Activated CD4-positive, alpha-beta memory T cell treated with anti-CD3 and anti-CD28 coated beads, Interleukin-2, amount 10 ng/mL, durations not matched to agents 7 days and 5 days (primary cell): ENCODE measurements around the gene GPC5. TPM values are rescaled to one million over a fixed set of nuclear protein-coding genes. Genes with fewer than 3 reads are reported as not detected.

ENCODE experiments used
- CTCF ChIA-PET: fragments of 350-600 bp; sonication (Branson Sonifier 250); formaldehyde crosslinking; loops from one replicate; lab custom pipeline; 2021; ENCODE audit warnings: antibody characterized with exemption, inconsistent platforms; lab: Charles Lee
- POLR2A ChIA-PET: fragments of 350-600 bp; sonication (Branson Sonifier 250); formaldehyde crosslinking; loops from one replicate; lab custom pipeline; 2021; ENCODE audit warnings: antibody characterized with exemption; lab: Charles Lee
- DNase-seq: peaks from one replicate; pipeline ENCODE4 v3.0.0-alpha.2; 2020
- H3K27ac Mint-ChIP-seq: one replicate; pipeline ENCODE4 v1.8.0; 2021; ENCODE audit warnings: mild to moderate bottlenecking, mixed read lengths
- H3K27me3 Mint-ChIP-seq: one replicate; pipeline ENCODE4 v1.8.0; 2021; ENCODE audit warnings: mixed read lengths
- H3K36me3 Mint-ChIP-seq: one replicate; pipeline ENCODE4 v1.8.0; 2021; ENCODE audit warnings: low read depth, mixed read lengths
- H3K4me1 Mint-ChIP-seq: one replicate; pipeline ENCODE4 v1.8.0; 2021; ENCODE audit warnings: mixed read lengths
- H3K4me3 Mint-ChIP-seq: one replicate; pipeline ENCODE4 v1.8.0; 2021; ENCODE audit warnings: mild to moderate bottlenecking, mixed read lengths
- H3K9me3 Mint-ChIP-seq: one replicate; pipeline ENCODE4 v1.8.0; 2021; ENCODE audit warnings: mixed read lengths
- total RNA-seq, 2 experiments: library from RNA; stranded (reverse); gene quantifications; one replicate each; pipeline ENCODE4 v1.2.3, GENCODE V29; 2021

Gene GPC5
- total RNA-seq, 2 experiments from 2014 or later: not detected

DNA sequence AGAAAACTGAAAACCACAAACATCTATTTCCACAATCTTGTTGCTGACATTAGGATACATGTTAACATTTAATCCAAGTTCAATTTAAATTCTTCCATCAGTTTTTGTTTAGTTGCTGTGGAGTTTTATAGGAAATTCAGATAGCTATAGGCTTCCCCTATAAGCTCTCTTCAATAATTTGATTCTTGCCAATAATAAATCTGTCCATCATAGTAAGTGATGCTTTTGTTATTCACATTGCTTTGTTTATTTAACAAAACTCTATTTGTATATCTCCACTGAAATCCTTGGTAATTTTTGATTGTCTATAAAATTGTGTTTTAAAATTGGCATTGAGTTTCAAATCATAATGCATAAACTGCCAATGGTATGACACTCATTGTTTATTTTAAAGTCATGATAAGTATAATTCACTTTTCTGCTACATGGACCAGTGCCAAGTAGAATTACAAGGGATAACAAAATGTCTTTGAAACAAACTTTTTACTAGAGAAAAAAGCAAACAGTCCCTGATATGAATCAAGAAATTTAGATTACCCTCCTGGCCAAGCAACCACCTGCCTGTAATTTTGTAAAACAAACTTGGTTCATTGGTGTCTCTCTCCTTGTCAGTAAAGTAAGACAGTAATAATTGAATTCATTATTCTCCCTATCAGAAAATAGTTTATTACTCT, 1250.9 kb downstream of the GPC5 start:
- ChIA-PET POLR2A (no interaction called here), CTCF (no interaction called here)
- Mint-ChIP-seq H3K4me3 (no peak overlapping the region), H3K4me1 (no peaks in the 10 kb centered on the region), H3K9me3 (no peaks in the 10 kb centered on the region), H3K27me3 (no peaks in the 10 kb centered on the region), H3K36me3 (no peaks in the 10 kb centered on the region), H3K27ac (no peak overlapping the region)
- DNase-seq: no peak

GRCh38 chr13:92656103-92656502, 1257.7 kb downstream of the GPC5 start:
- no peak for DNase-seq
- CTCF ChIA-PET: no interaction called here
- Mint-ChIP-seq H3K4me3 (no peak overlapping the region), H3K27me3 (no peaks in the 10 kb centered on the region), H3K36me3 (no peaks in the 10 kb centered on the region), H3K9me3 (peaks cover 3% of the 10 kb centered on the region), H3K4me1 (no peaks in the 10 kb centered on the region), H3K27ac (no peak overlapping the region)
- POLR2A ChIA-PET: no interaction called here

GRCh38 chr13:92656648-92657047, 1258.2 kb downstream of the GPC5 start:
- Mint-ChIP-seq H3K9me3 (peaks cover 3% of the 10 kb centered on the region), H3K36me3 (no peaks in the 10 kb centered on the region), H3K27ac (no peak overlapping the region), H3K4me3 (no peak overlapping the region), H3K4me1 (no peaks in the 10 kb centered on the region), H3K27me3 (no peaks in the 10 kb centered on the region)
- DNase-seq: no peak
- ChIA-PET CTCF (no interaction called here), POLR2A (no interaction called here)

GRCh38 chr13:92657565-92657964, 1259.1 kb downstream of the GPC5 start:
- peaks cover 10% of the 10 kb centered on the region for H3K9me3 Mint-ChIP-seq
- no peaks in the 10 kb centered on the region for H3K4me1 Mint-ChIP-seq
- POLR2A ChIA-PET: no interaction called here
- H3K27me3 Mint-ChIP-seq: no peaks in the 10 kb centered on the region
- no peaks in the 10 kb centered on the region for H3K36me3 Mint-ChIP-seq
- no peak overlapping the region for H3K27ac Mint-ChIP-seq
- no peak for DNase-seq
- CTCF ChIA-PET: no interaction called here
- no peak overlapping the region for H3K4me3 Mint-ChIP-seq

- no peak for DNase-seq
- ChIA-PET CTCF (interaction anchor here (0.7 kb wide), 1 partner anchor 25 kb away, joined by 4 read pairs; no protein-coding TSS in a partner anchor), POLR2A (no interaction called here)
- no peaks in the 10 kb centered on the region for H3K4me1 Mint-ChIP-seq
- peaks cover 10% of the 10 kb centered on the region for H3K9me3 Mint-ChIP-seq
- no peak overlapping the region for H3K27ac Mint-ChIP-seq
- no peaks in the 10 kb centered on the region for H3K36me3 Mint-ChIP-seq
- no peak overlapping the region for H3K4me3 Mint-ChIP-seq
- H3K27me3 Mint-ChIP-seq: no peaks in the 10 kb centered on the region
These were observed 1259.9 kb downstream of the GPC5 start for GRCh38 chr13:92658293-92658692.

- Mint-ChIP-seq H3K27ac (no peak overlapping the region), H3K36me3 (no peaks in the 10 kb centered on the region), H3K9me3 (peaks cover 6% of the 10 kb centered on the region), H3K4me3 (no peak overlapping the region), H3K27me3 (no peaks in the 10 kb centered on the region), H3K4me1 (no peaks in the 10 kb centered on the region)
- CTCF ChIA-PET: no interaction called here
- DNase-seq: no peak
- POLR2A ChIA-PET: no interaction called here
These were observed 1263.0 kb downstream of the GPC5 start for GRCh38 chr13:92661406-92661805.

DNA sequence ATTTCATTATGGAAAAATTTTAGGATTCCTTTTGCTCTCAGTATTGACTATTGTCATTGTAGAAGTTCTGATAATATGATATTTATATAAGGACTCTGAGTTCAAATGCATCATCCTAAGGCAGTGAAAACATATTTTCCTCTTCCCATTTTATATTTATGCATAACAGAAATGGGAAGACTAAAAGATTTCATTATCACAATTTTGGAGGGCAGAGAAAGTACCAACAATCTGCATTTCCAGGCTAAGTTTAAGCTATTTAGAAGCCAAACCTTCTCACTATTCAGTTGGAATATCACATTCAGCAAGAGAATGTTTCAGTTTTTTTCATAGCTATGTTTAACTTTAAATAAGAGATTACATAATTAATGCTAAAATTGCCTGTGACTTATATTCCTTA, 1269.7 kb downstream of the GPC5 start:
- H3K27ac Mint-ChIP-seq: no peak overlapping the region
- DNase-seq: no peak
- CTCF ChIA-PET: no interaction called here
- no peaks in the 10 kb centered on the region for H3K36me3 Mint-ChIP-seq
- H3K4me1 Mint-ChIP-seq: no peaks in the 10 kb centered on the region
- H3K27me3 Mint-ChIP-seq: no peaks in the 10 kb centered on the region
- H3K4me3 Mint-ChIP-seq: no peak overlapping the region
- POLR2A ChIA-PET: no interaction called here
- H3K9me3 Mint-ChIP-seq: peaks cover 2% of the 10 kb centered on the region

DNA sequence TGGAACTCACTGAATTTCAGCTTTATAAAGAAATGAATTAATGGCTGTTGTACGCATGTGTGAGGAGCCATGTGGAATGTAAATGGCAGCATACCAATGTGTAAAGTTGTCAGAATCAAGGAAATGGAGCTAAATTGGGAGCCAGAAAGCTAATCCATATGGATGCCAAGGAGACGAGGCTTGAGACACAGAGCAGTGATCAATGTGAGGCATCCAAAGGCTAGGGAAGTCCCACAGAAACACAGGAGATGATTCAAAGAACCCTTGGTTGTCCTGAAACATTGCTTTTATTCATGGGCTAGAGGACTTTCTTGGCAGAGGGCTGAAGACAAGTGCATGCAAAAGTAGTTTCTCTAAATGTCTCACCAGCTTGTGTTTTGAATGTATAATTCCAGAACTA, 1271.7 kb downstream of the GPC5 start:
- H3K9me3 Mint-ChIP-seq: peaks cover 2% of the 10 kb centered on the region
- H3K4me1 Mint-ChIP-seq: no peaks in the 10 kb centered on the region
- H3K4me3 Mint-ChIP-seq: no peak overlapping the region
- DNase-seq: no peak
- CTCF ChIA-PET: no interaction called here
- H3K27ac Mint-ChIP-seq: no peak overlapping the region
- POLR2A ChIA-PET: no interaction called here
- no peaks in the 10 kb centered on the region for H3K27me3 Mint-ChIP-seq
- H3K36me3 Mint-ChIP-seq: no peaks in the 10 kb centered on the region

DNA sequence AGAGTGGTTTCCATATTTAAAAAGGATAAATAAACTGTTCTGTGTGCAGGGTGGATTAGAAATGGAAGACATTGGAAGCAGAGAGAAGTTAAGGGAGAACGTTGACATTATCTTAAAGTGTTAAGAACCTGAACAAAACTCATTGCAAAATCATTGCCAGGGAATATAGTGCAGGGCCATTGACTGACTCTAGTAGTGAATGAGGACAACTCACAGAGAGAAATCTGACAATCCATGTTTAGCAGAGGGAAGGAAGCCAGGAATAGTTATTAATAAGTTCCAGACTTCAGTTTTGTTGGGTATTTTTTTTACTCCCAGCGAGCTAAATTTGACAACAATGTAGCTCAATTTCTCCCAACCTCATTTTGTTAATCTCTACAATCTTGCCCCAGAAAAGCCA, 1273.4 kb downstream of the GPC5 start:
- Mint-ChIP-seq H3K36me3 (no peaks in the 10 kb centered on the region), H3K27me3 (no peaks in the 10 kb centered on the region), H3K4me1 (no peaks in the 10 kb centered on the region), H3K9me3 (peaks cover 2% of the 10 kb centered on the region), H3K27ac (no peak overlapping the region), H3K4me3 (no peak overlapping the region)
- no peak for DNase-seq
- ChIA-PET CTCF (no interaction called here), POLR2A (no interaction called here)

- Mint-ChIP-seq H3K27me3 (no peaks in the 10 kb centered on the region), H3K27ac (no peak overlapping the region), H3K4me1 (no peaks in the 10 kb centered on the region), H3K36me3 (no peaks in the 10 kb centered on the region), H3K9me3 (no peaks in the 10 kb centered on the region), H3K4me3 (no peak overlapping the region)
- DNase-seq: no peak
- CTCF ChIA-PET: no interaction called here
- POLR2A ChIA-PET: no interaction called here
These were observed 1277.8 kb downstream of the GPC5 start for GRCh38 chr13:92676246-92676645.

GRCh38 chr13:92677571-92677970, 1279.2 kb downstream of the GPC5 start:
- H3K4me3 Mint-ChIP-seq: no peak overlapping the region
- H3K4me1 Mint-ChIP-seq: no peaks in the 10 kb centered on the region
- ChIA-PET CTCF (no interaction called here), POLR2A (no interaction called here)
- H3K36me3 Mint-ChIP-seq: no peaks in the 10 kb centered on the region
- H3K27me3 Mint-ChIP-seq: no peaks in the 10 kb centered on the region
- peaks cover 3% of the 10 kb centered on the region for H3K9me3 Mint-ChIP-seq
- DNase-seq: no peak
- no peak overlapping the region for H3K27ac Mint-ChIP-seq

- POLR2A ChIA-PET: no interaction called here
- Mint-ChIP-seq H3K9me3 (peaks cover 3% of the 10 kb centered on the region), H3K36me3 (no peaks in the 10 kb centered on the region), H3K27ac (no peak overlapping the region), H3K4me1 (no peaks in the 10 kb centered on the region), H3K4me3 (no peak overlapping the region), H3K27me3 (no peaks in the 10 kb centered on the region)
- CTCF ChIA-PET: no interaction called here
- no peak for DNase-seq
These were observed 1281.2 kb downstream of the GPC5 start for GRCh38 chr13:92679602-92680001.

- no peak for DNase-seq
- ChIA-PET POLR2A (no interaction called here), CTCF (no interaction called here)
- Mint-ChIP-seq H3K36me3 (no peaks in the 10 kb centered on the region), H3K4me1 (no peaks in the 10 kb centered on the region), H3K27me3 (no peaks in the 10 kb centered on the region), H3K4me3 (no peak overlapping the region), H3K9me3 (peaks cover 5% of the 10 kb centered on the region), H3K27ac (no peak overlapping the region)
These were observed 1282.8 kb downstream of the GPC5 start for GRCh38 chr13:92681239-92681638.

- H3K27ac Mint-ChIP-seq: no peak overlapping the region
- H3K27me3 Mint-ChIP-seq: no peaks in the 10 kb centered on the region
- ChIA-PET CTCF (no interaction called here), POLR2A (no interaction called here)
- no peak overlapping the region for H3K4me3 Mint-ChIP-seq
- H3K9me3 Mint-ChIP-seq: peaks cover 5% of the 10 kb centered on the region
- H3K4me1 Mint-ChIP-seq: no peaks in the 10 kb centered on the region
- DNase-seq: no peak
- no peaks in the 10 kb centered on the region for H3K36me3 Mint-ChIP-seq
These were observed 1284.6 kb downstream of the GPC5 start for GRCh38 chr13:92682832-92683517.
